ENCODE data around the gene OSCP1. TPM values are rescaled to one million over a fixed set of nuclear protein-coding genes. Genes with fewer than 3 reads are reported as not detected.

OSCP1 gene, protein sequence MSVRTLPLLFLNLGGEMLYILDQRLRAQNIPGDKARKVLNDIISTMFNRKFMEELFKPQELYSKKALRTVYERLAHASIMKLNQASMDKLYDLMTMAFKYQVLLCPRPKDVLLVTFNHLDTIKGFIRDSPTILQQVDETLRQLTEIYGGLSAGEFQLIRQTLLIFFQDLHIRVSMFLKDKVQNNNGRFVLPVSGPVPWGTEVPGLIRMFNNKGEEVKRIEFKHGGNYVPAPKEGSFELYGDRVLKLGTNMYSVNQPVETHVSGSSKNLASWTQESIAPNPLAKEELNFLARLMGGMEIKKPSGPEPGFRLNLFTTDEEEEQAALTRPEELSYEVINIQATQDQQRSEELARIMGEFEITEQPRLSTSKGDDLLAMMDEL
- total RNA-seq = 1 to 10 TPM; 7.0 to 9.7 (median 8.2) TPM

GRCh38 chr1:36450270-36450918 lies at the start of gene OSCP1:
OSCP1 (minus strand) TSS chr1:36450451; CDS start chr1:36450369, 82 bp downstream.
- TF ChIP-seq, protein P1, sequence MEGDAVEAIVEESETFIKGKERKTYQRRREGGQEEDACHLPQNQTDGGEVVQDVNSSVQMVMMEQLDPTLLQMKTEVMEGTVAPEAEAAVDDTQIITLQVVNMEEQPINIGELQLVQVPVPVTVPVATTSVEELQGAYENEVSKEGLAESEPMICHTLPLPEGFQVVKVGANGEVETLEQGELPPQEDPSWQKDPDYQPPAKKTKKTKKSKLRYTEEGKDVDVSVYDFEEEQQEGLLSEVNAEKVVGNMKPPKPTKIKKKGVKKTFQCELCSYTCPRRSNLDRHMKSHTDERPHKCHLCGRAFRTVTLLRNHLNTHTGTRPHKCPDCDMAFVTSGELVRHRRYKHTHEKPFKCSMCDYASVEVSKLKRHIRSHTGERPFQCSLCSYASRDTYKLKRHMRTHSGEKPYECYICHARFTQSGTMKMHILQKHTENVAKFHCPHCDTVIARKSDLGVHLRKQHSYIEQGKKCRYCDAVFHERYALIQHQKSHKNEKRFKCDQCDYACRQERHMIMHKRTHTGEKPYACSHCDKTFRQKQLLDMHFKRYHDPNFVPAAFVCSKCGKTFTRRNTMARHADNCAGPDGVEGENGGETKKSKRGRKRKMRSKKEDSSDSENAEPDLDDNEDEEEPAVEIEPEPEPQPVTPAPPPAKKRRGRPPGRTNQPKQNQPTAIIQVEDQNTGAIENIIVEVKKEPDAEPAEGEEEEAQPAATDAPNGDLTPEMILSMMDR (IDR thresholded peaks at IDR 0.05; ENCODE audit: low read depth) = no peak

- TF ChIP-seq, protein P1 (IDR thresholded peaks at IDR 0.05; ENCODE audit: low read depth) = no peak
Measured at GRCh38 chr1:36497207-36497606, 47.0 kb upstream of the OSCP1 start.

GRCh38 chr1:36494971-36495370 lies 44.7 kb upstream of the OSCP1 start:
- TF ChIP-seq, protein P1 (IDR thresholded peaks at IDR 0.05; ENCODE audit: low read depth) = no peak

- TF ChIP-seq, protein P1 (IDR thresholded peaks at IDR 0.05; ENCODE audit: low read depth) = no peak
Measured at GRCh38 chr1:36493524-36493923, 43.3 kb upstream of the OSCP1 start.

- TF ChIP-seq, protein P1 (IDR thresholded peaks at IDR 0.05; ENCODE audit: low read depth) = no peak
Measured at GRCh38 chr1:36492491-36492890, 42.2 kb upstream of the OSCP1 start.

DNA sequence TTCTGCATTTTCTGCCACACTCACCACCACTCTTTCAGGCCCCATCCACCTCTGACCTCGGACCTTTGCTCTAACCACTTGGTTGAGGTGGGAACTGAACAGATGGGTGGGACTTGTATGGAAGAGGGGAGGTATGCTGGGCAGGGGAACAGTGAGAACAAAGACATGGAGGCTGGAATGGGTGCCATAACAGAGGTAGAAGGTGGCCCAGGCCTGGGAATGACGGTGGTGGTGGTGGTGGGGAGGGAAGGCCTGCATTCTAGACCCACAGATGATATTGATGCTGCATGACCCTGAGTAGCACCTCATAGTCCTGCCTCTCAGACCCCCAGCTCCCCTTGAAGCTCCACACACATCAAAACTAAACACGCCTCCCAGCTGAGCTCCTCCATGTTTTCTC lies 37.7 kb upstream of the OSCP1 start:
- TF ChIP-seq, protein P1 (IDR thresholded peaks at IDR 0.05; ENCODE audit: low read depth) = no peak
